SHP77 (cell line): ENCODE measurements around the gene MED29.

Source experiments
- DNase-seq, 2 experiments: peaks; one replicate each; lab custom pipeline; 2025; lab: John Stamatoyannopoulos, UW

The MED29 gene, protein sequence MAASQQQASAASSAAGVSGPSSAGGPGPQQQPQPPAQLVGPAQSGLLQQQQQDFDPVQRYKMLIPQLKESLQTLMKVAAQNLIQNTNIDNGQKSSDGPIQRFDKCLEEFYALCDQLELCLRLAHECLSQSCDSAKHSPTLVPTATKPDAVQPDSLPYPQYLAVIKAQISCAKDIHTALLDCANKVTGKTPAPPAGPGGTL

DNA sequence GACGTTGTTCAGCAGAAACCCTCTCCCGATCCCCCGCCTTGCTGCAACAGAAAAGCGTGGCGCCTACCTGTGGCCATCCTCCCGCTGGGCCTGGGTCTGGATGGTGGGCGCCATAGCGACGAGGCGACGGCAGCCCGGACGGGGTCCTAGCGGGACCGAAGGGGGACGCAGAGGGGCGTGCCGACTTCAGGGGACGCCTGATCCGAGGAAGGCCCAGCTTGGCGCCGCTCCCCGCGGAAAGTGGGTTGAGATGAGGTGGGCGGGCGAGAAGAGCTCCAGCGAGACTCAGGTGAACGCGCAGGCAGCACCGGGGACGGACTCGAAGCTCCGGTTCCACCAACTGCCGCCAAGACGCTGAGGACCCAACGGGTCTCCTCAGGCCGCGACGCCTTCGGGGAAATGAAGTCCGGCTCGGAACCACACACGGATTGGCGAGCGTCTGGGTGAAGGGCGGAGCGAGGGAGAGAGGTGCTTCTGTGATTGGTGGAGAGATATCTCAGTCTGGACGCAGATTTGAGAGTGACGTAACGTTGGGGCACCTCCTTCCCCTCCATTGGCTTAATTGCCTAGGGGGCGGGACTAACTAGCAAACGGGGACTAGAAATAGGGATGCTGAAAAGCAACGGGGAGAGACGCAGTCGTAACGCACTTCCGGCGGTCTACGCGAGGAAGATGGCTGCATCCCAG, at the start of gene MED29, which contains the start of gene PAF1:
Gene MED29 (plus strand): TSS at position 628 of the 687 bp plus-strand sequence. CDS start 45 bp downstream, at position 673.
Gene PAF1 (minus strand): TSS at position 356 of the 687 bp plus-strand sequence. CDS start 242 bp downstream, at position 114.
- peak; percentile 100 for DNase-seq

DNA sequence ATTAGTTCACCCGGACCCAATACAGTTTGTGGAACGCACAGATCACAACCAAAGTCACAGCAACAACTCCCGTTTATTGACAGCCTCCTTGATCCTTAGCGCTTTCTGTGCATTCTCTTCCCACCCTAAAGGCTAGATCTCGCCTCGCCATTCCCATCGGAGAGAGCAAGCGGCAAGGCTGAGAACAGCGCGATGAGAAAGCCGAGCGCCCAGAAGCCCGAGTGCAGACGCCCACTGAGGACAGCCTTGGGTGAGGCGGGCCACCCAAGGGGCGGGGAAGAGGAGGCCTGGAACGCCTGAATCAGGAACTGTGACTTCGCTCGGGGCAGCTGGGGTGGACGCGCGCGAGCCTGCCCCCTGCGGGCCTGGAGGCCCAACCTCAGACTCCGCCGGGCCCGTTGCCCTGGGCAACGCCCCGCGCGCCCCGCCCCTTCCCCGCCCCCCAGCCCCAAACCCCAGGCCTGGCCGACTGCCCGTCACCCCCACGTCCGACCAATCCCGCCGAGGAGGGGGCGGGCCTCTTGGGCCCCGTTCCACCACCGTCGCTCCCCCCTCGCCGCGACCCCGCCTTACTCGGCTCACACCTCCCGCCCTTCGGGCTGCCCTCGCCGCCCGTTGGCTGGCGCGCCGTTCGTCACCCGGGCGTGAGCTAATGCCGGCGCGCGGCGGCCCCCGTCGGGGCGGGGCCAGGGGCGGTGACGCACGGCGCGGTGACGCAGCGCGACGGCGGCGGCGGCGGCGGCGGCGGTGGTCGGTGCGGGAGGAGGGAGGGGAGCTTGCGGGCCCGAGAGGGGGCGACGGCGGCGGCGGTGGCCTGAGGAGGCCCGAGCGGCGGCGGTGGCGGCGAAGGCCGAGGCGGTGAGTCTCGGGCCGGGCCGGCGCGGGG, 49.2 kb upstream of the MED29 start, which contains the start of gene SAMD4B:
Gene SAMD4B (plus strand): TSS at position 703 of the 886 bp plus-strand sequence. CDS start 14,473 bp downstream, outside the sequence.
- DNase-seq = peak; percentile 99

DNA sequence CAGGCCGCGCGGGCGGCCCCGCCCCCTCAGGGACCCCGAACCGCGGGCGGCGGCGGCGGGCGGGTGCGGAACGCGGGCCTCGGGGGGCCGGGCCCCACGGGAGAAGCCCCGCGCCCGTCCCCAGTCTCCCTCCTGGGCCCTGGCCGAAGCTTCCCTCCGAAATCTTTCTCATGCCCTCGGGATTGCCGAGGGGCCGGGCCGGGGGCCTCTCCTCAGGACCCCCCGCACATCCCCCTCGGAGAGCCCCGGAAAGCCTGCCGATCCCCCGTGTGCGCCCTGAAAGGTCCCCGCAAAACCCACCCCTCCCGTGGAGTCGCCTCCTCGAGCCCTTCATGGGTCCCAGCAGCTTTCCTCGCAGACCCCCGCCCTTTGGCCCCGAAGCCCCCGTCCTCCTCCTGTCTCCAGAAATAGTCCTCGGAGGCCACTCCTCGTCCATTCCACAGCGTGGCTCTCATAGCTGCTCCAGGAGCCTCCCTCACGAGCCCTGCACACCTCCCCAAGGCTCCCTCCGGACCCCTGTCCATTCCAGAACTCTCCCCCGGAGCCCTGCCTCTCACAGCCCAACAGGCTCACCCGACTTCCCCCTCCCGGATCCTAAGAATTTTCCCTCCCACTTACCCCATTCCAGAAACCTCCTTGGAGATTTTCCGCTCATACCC, 48.4 kb upstream of the MED29 start:
- no peak for DNase-seq

DNA sequence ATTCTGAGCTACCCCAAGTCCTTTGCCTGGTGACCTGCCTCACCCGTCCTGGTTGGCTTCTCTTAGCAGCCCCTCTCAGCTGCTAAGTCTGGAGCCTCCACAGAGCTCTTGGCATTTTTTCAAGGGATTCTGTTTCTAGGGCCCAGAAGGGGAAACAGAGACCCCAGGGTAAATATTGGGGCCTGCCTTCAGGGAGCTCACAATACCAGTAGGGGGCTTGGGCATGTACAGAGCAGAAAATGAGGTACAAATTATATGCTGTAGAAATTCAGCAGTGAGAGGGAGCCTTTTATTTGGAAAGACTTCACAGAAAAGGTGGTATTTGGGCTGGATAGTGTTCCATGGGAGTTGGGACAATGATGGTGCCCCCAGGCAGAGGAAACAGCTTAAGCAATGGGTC, 45.2 kb upstream of the MED29 start:
- no peak for DNase-seq

DNA sequence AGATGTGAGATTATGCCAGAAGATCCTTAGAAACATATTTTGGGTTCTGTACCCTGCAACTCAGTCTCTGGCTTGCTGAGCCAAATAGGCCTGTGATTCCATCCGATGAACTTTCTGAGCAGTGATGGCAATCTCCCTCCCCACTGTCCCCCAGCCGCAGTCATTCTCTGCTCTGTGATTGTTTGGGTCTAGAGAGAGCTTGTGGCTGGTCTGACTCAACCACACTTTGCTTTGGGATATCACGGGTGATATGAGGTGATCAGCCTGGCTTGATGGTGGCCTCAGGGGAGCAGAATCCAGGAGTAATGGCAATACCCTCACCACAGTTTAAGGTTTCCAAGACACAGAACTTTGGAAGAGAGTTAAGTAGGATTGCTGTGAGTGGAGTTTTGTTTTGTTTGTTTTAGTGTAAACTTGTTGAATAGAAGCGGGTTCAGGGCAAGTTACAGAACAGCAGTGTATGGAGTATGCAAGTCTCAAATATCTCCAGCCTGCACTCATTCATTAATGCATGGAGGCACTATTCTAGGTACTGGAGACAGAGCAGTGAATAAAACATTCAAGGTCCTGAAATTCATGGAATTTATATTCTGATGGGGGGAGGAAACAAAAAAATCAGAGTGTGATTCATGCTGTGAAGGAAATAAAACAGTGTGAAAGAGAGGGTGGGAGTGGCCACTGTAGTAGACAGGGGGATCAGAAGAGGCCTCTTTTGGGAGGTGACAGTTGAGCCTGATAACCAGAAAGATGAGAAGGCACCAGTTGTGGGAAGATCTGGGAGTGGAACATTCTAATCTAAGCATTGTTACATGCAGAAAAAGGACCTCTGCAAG, 43.6 kb upstream of the MED29 start:
- no peak for DNase-seq

DNA sequence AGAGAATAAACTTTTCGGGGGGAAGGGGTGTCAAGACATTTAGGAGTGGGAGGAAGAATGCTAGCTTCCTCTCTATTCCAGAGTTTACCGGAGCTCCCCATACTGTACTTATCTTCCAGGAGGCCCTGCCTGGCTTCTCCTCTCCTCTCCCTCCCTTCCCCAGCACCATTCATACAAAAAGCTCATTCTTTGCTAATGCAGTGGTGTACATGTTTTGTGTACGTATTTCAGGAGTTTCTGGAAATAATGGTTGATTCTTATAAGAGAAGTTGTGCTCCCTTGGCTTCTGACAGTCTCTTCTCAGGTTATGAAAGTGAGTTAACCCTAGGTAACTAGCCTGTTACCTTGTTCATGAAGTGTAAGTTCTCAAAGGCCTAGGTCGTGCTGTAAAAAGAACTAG, 41.9 kb upstream of the MED29 start:
- DNase-seq = no peak

DNA sequence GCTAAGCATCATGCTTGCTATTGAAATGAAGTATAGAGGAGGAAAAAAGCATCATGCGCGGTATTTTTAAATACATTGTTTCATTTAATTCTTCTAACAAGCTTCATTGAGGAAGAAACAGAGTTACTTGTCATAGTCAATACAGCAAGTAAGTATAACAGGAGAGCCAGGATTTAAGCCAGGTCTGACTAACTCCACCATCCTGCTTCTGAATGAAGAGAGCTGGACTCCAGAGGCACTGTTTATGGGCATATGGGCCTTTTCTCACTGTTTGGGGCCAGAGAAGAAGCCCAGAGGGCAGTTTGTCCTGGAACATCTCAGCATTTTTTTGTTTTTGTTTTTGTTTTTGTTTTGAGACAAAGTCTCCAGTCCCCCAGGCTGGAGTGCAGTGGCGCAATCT, 41.0 kb upstream of the MED29 start:
- DNase-seq = no peak

DNA sequence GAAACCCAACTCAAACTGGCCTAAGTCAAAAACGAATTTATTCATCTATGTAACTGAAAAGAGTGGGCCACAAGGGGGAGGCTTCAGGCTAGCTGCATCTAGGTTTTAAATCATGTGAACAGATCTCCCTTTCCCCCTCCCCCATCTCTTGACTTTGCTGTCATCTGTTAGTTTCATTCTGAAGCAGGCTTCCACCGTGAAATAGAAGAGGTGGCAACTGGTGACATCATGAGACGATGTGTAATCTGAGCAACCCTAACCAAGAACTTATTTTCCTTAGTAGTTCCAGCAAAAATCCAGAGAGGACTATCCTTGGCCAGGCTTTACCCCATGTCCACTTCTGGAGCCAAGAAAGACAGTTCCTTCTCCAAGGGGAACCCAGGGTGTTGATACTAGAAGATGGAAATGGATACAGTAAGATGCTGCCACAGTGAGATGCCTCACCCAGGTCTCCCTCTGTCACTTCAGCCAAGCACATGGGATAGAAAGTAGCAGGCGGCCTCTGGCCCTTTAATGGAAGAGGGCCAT, 39.6 kb upstream of the MED29 start:
- no peak for DNase-seq

DNA sequence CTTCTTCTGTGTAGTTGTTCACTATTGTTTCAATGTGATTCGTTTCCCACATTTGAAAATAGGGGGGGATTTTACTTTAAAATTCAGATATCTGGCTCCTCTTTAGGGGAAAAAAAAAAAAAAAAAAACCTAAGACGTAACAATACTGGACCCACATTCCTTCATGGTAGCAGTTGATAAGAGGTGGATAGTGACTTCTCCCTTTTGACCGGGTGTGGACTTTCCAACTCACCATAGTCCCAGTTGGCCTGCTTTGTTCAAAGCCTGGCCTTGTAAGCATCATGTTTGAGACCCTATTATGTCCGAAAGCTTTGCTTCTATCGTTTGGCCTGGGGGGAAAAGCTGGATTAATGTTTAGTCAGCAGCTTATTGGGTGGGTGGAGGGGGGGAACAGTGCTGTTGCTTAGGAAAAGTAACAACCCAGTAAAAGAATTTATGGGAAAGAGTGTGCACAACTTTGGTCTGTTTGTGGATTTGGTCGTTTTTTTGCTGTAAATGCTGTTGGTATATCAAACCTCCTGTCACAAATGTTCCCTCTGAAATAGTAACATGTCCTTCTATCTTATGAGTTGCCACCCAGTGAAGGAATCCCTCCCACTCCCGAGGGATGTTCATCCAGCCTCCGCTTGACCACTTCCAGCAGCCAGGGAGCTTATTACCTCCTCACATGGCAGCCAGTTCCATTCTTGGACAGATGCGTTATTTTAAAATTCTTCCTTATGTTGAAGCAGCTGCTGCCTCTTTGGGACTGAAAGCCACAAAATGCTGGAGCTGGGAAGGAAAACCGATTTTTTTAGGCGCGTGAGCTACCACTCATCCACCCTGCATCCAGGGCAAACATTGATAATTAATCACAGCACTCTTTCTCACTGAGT, 38.6 kb upstream of the MED29 start:
- no peak for DNase-seq

DNA sequence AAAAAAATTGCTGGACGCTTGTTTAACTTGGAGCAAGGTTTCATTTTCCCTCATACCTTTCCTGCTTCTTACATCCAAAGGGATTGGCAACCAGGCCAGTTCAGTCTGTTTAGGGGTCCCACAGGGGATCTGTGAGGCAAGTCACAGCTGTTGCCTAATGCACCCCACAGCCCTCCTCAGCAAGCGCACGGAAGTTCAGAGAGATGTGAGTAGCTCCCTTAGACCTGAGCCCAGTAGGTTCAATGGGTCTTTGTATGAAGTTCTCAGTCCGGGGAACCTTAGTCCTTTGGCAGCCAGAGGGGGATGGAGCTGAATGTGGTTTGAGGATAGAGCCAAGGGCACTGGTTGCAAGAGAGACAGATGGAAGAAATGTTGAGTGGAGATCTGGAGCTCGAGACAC, 35.9 kb upstream of the MED29 start:
- no peak for DNase-seq

DNA sequence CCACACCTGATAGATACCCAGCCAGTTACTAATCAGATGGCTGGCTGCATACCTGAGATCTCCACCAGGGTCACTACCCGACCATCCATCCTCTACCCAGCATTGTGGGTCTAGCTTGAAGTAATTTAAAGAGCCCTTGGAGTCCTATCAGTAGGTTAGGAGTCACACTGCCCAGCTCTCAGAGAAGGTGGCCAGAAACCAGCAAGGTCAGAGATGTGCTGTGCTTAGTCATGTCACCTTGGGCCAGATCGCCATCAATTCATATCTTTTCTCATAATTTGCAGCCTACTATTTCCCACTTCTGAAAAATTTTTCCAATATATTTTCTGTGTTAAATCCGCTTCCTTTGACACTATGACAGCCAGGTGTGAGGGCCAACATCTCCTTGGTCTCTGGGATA, 35.1 kb upstream of the MED29 start:
- no peak for DNase-seq

DNA sequence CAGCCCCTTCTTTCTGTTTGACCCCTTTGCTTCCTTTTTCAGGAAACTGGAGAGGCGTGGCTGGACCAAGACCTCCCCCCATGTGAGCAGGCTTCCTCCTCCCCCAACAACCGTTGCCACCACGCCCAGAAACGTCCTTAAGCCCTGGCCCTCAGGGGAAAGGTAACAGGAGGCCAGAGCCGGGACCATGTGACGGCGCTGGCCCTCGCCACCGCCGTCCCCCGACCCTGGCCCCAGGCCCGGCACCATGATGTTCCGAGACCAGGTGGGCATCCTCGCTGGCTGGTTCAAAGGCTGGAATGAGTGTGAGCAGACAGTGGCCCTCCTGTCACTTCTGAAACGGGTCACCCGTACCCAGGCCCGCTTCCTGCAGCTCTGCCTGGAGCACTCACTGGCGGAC, 34.5 kb upstream of the MED29 start:
- no peak for DNase-seq

DNA sequence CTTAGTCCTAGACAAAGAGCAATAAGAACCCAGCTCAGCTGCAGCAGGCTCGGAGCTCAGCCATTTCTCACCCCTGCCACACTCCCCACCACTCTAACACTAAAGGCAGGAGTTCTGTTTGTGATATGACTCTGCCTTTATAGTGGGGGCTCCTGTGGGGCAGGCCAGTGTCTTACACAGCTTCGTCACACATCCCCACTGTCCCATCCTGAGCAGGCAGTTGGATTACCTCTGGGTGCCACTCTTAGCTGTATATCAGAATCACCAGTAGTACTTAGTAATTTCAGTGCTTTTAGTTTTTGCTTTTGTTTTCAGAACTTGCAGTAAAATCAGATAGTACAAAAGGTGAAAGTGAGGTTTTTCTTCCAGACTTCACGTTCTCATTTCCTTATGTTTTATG, 32.2 kb upstream of the MED29 start:
- DNase-seq = no peak

DNA sequence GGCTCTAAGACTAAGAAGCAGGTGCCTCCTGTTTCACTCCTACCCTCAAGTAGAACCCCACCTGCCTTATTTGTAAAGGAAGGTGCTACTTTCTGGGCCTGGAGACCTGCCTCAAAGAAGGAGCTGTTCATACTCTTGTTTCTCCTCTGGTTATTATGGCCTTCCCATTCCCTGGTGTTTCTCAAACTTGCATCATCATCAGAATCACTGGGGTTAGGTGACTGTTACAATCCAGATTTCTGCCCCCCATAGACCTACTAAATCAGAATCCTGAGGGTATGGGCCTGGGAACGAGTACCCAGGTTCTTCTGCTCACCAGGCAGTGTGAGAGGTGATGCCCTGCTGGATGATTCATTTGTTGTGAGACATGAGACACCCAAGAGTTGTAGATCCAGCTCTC, 30.6 kb upstream of the MED29 start:
- no peak for DNase-seq

DNA sequence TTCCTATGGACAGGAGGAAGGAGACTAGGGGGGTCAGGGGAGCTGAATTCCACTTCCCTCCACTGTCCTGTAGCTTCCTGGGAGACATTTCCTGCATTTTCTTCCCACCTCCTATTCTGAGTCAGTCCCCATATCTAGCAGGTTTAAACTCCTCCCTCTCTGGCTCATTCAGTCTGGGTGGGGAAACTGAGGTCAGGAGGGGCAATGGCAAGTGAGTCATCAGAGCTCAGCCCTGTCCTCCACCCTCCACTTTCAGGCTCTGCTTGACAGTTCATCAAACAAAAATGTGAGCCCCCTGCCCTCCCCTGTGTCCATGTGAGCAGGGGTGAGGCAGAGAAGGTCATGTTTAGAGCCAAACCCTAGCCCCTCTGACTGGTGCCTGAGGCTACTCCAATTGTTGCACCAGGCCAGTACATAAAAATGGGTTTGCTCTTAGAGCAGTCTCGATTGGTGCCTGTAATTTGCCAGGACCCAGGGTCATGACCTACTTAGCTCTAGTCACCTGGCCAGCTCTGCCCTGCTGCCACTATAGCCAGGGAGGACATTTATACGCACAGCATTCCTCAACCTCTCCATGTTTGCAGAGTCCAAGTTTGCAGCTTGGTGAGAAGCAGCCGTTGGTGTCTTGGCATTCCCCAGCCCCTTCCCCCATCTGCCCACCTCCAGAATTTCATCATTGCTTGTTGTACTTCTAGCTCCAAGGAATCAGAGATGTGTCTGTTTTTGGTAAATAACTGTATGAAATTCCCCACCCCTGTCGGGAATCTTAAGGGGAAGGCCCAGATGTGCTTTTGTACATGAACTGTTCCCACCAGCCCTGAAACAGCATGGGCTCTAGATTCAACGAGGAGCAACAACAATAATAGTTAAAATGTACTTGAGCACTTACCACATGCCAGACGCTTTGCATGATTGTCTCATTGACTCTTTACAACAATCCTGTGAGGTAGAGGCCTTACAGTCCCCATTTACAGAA, 28.2 kb upstream of the MED29 start:
- no peak for DNase-seq

DNA sequence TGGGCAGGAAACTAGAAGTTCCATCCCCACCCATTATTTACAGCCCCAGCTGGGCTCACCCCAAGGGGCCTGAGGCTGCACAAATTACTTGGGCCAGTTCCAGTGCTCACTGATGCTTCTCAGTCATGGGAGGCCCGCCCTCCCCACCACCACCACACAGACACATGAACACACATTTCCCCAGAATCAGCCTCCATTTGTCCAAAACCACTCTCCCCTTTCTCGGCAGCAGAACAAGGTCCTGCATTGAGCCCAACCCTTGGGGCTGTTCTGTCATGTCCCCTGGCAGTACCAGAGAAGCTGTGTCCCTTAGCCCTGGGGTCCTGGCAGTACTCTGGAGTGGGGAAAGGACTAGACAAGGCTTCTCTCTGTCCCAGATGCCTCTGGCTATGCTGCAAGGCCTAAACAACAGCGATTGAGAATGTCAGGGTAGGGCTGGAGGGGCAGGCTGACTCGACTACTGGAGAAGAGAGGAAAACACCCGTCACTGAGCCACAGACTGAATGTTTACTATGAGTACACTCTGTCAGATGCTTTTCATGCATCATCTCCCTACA, 27.2 kb upstream of the MED29 start:
- no peak for DNase-seq

DNA sequence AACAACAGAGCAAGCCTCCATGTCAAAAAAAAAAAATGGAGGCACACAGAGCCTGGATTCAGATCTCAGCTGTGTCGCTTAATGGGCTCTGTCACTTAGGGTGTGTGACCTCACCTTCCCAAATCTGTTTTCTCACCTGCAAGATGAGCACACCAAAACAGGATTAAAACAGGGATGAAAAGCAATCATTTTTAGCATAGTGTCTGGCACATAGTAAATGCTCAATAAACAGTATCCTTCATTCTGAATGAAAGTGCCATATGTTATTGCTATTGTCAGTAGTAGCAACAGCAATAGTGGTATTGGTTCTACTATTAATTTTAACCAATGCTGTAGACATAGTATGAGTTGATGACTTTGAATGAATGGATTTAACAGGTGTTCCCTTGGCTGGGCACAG, 25.6 kb upstream of the MED29 start:
- no peak for DNase-seq

DNA sequence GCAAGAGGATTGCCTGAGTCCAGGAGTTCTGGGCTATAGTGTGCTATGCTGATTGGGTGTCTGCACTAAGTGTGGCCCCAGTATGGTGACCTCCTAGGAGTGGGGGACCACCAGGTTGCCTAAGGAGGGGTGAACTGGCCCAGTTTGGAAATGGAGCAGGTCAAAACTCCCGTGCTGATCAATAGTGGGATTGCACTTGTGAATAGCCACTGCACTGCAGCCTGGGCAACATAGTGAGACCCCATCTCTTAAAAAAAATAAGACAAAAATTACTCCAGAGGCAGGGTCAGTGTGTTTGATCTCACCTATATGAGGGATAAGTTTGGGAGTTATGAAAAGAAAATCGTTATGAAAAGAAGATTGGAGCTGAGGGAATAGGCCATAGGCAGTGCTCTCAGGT, 22.0 kb upstream of the MED29 start:
- no peak for DNase-seq
